Measurements from ENCODE around the gene NACAD.

Gene NACAD

GRCh38 chr7:45067582-45067981, 21.2 kb downstream of the NACAD start:
- TF ChIP-seq CTCF (IDR thresholded peaks at IDR 0.05; ENCODE audit: borderline replicate concordance, insufficient read depth, low read depth, low read length), result no peak

GRCh38 chr7:45066409-45066808, 22.4 kb downstream of the NACAD start:
- no peak overlapping the region for H3K4me3 ChIP-seq (ENCODE audit: low read depth, low read length)
- TF ChIP-seq CTCF (IDR thresholded peaks at IDR 0.05; ENCODE audit: borderline replicate concordance, insufficient read depth, low read depth, low read length), result no peak

More at GRCh38 chr7:45067582-45067981, 21.2 kb downstream of the NACAD start:
- H3K4me3 ChIP-seq (ENCODE audit: low read depth, low read length), result no peak overlapping the region

GRCh38 chr7:45065031-45065995, 23.5 kb downstream of the NACAD start:
- no peak overlapping the region for H3K4me3 ChIP-seq (ENCODE audit: low read depth, low read length)
- TF ChIP-seq CTCF (IDR thresholded peaks at IDR 0.05; ENCODE audit: borderline replicate concordance, insufficient read depth, low read depth, low read length), result no peak

- no peak for TF ChIP-seq CTCF (IDR thresholded peaks at IDR 0.05; ENCODE audit: borderline replicate concordance, insufficient read depth, low read depth, low read length)
- H3K4me3 ChIP-seq (ENCODE audit: low read depth, low read length), result no peak overlapping the region
These were observed 24.6 kb downstream of the NACAD start for GRCh38 chr7:45064047-45064725.

- no peak overlapping the region for H3K4me3 ChIP-seq (ENCODE audit: low read depth, low read length)
- no peak for TF ChIP-seq CTCF (IDR thresholded peaks at IDR 0.05; ENCODE audit: borderline replicate concordance, insufficient read depth, low read depth, low read length)
These were observed 26.9 kb downstream of the NACAD start for GRCh38 chr7:45061806-45062425.

GRCh38 chr7:45061352-45061751, 27.4 kb downstream of the NACAD start:
- TF ChIP-seq CTCF (IDR thresholded peaks at IDR 0.05; ENCODE audit: borderline replicate concordance, insufficient read depth, low read depth, low read length), result no peak
- no peak overlapping the region for H3K4me3 ChIP-seq (ENCODE audit: low read depth, low read length)

All from GM12875 (cell line).